GM21528 (cell line): ENCODE data around the gene STK33.
"Not testable (repeated sequence)": the region's sequence is repeated elsewhere in the genome, so short reads cannot be mapped to it uniquely, and the experiment has no call there.

Source experiments
- ATAC-seq: cut with Tn5 transposase; IDR thresholded peaks from one replicate; pipeline ENCODE4 v1.9.1; 2021; ENCODE audit warnings: mild to moderate bottlenecking, moderate library complexity; ENCODE audit not compliant: unreplicated experiment, low FRiP score

Gene STK33

GRCh38 chr11:8545698-8546366 is 48.2 kb downstream of the STK33 start:
- no peak for ATAC-seq

GRCh38 chr11:8544807-8545206 is 49.2 kb downstream of the STK33 start:
- no peak for ATAC-seq

GRCh38 chr11:8543278-8543677 is 50.8 kb downstream of the STK33 start:
- no peak for ATAC-seq

- ATAC-seq = no peak
These were observed 52.6 kb downstream of the STK33 start for GRCh38 chr11:8541448-8541847.

- peak; percentile 58 for ATAC-seq
These were observed 60.7 kb downstream of the STK33 start for GRCh38 chr11:8533332-8533731.

GRCh38 chr11:8532475-8532874 is 61.6 kb downstream of the STK33 start:
- peak; percentile 74 for ATAC-seq

- no peak for ATAC-seq
These were observed 62.0 kb downstream of the STK33 start for GRCh38 chr11:8531982-8532381.

GRCh38 chr11:8531312-8531711 is 62.7 kb downstream of the STK33 start:
- no peak for ATAC-seq

- ATAC-seq = no peak
These were observed 66.1 kb downstream of the STK33 start for GRCh38 chr11:8527939-8528338.

- ATAC-seq = no peak
These were observed 70.6 kb downstream of the STK33 start for GRCh38 chr11:8523396-8523795.

GRCh38 chr11:8512547-8512946 is 81.5 kb downstream of the STK33 start:
- ATAC-seq = no peak

- ATAC-seq = no peak
These were observed 90.1 kb downstream of the STK33 start for GRCh38 chr11:8503910-8504364.

- no peak for ATAC-seq
These were observed 92.2 kb downstream of the STK33 start for GRCh38 chr11:8501836-8502235.

GRCh38 chr11:8488395-8488794 is 105.6 kb downstream of the STK33 start:
- no peak for ATAC-seq

- ATAC-seq = no peak
These were observed 106.8 kb downstream of the STK33 start for GRCh38 chr11:8487261-8487660.

GRCh38 chr11:8484251-8484650 is 109.8 kb downstream of the STK33 start:
- no peak for ATAC-seq

- ATAC-seq = no peak
These were observed 113.2 kb downstream of the STK33 start for GRCh38 chr11:8480858-8481257.

GRCh38 chr11:8477680-8478079 is 116.3 kb downstream of the STK33 start:
- ATAC-seq = peak; percentile 93

- ATAC-seq = no peak
These were observed 116.9 kb downstream of the STK33 start for GRCh38 chr11:8477151-8477550.

- ATAC-seq = not testable (repeated sequence)
These were observed 126.2 kb downstream of the STK33 start for GRCh38 chr11:8467806-8468205.

GRCh38 chr11:8467356-8467755 is 126.7 kb downstream of the STK33 start:
- not testable (repeated sequence) for ATAC-seq

GRCh38 chr11:8466884-8467283 is 127.1 kb downstream of the STK33 start:
- ATAC-seq = not testable (repeated sequence)
